HL-60 (cell line): ENCODE results near the gene HNRNPA2B1.

ENCODE experiments used
- POLR2AphosphoS5 ChIP-seq: IDR thresholded peaks from 2 replicates; pipeline ENCODE4 v1.6.1; 2012; ENCODE audit warnings: low read depth
- REST ChIP-seq: IDR thresholded peaks from 2 replicates; pipeline ENCODE4 v1.6.1; 2012; ENCODE audit warnings: low read depth; ENCODE audit not compliant: insufficient replicate concordance
- TF ChIP-seq, protein P1 (sequence below): IDR thresholded peaks from one replicate; pipeline ENCODE4 v1.5.1; 2011; ENCODE audit warnings: low read length, control low read depth, inconsistent platforms; ENCODE audit not compliant: insufficient read depth

DNA sequence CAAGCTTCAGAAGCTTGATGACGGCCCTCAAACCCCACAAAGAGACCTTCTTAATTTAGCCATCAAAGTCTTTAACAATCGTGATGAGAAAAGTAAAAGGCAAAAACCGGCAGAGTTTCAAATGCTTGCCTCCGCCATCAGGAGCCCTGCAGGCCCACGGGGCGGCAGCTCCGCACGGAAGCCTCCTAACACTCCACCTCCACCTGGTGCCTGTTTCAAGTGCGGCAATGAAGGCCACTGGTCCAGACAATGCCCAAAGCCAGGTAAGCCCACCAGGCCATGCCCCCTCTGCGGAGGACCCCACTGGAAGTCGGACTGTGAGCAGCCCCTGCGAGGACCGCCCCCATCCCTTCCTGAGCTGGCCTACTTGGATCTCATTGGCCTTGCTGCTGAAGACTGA, 44.6 kb upstream of the HNRNPA2B1 start:
- TF ChIP-seq, protein P1, sequence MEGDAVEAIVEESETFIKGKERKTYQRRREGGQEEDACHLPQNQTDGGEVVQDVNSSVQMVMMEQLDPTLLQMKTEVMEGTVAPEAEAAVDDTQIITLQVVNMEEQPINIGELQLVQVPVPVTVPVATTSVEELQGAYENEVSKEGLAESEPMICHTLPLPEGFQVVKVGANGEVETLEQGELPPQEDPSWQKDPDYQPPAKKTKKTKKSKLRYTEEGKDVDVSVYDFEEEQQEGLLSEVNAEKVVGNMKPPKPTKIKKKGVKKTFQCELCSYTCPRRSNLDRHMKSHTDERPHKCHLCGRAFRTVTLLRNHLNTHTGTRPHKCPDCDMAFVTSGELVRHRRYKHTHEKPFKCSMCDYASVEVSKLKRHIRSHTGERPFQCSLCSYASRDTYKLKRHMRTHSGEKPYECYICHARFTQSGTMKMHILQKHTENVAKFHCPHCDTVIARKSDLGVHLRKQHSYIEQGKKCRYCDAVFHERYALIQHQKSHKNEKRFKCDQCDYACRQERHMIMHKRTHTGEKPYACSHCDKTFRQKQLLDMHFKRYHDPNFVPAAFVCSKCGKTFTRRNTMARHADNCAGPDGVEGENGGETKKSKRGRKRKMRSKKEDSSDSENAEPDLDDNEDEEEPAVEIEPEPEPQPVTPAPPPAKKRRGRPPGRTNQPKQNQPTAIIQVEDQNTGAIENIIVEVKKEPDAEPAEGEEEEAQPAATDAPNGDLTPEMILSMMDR: no peak
- TF ChIP-seq POLR2AphosphoS5 (no peak), REST (no peak)
